HPDE6-E6E7 (cell line): ENCODE data around the gene METTL6.
"Not testable (repeated sequence)": the region's sequence is repeated elsewhere in the genome, so short reads cannot be mapped to it uniquely, and the experiment has no call there.

ENCODE experiments used
- DNase-seq: peaks from one replicate; pipeline ENCODE4 v3.0.0; 2011; ENCODE audit warnings: missing footprints; ENCODE audit errors: extremely low spot score

The METTL6 gene

GRCh38 chr3:15403495-15403894 lies 23.8 kb downstream of the METTL6 start:
- DNase-seq = no peak

GRCh38 chr3:15401936-15402335 lies 25.4 kb downstream of the METTL6 start:
- no peak for DNase-seq

- DNase-seq = no peak
These were observed 27.4 kb downstream of the METTL6 start for GRCh38 chr3:15399970-15400369.

- not testable (repeated sequence) for DNase-seq
These were observed 28.6 kb downstream of the METTL6 start for GRCh38 chr3:15398731-15399133.

- DNase-seq = not testable (repeated sequence)
These were observed 34.1 kb downstream of the METTL6 start for GRCh38 chr3:15393252-15393651.

GRCh38 chr3:15391007-15391406 lies 36.3 kb downstream of the METTL6 start:
- no peak for DNase-seq

- DNase-seq = no peak
These were observed 36.9 kb downstream of the METTL6 start for GRCh38 chr3:15390460-15390859.

GRCh38 chr3:15388335-15388734 lies 39.0 kb downstream of the METTL6 start:
- DNase-seq = not testable (repeated sequence)

- DNase-seq = no peak
These were observed 39.6 kb downstream of the METTL6 start for GRCh38 chr3:15387735-15388134.

- no peak for DNase-seq
These were observed 40.2 kb downstream of the METTL6 start for GRCh38 chr3:15387171-15387581.

- DNase-seq = not testable (repeated sequence)
These were observed 40.7 kb downstream of the METTL6 start for GRCh38 chr3:15386654-15386955.

- no peak for DNase-seq
These were observed 41.3 kb downstream of the METTL6 start for GRCh38 chr3:15385901-15386653.

GRCh38 chr3:15385238-15385695 lies 42.1 kb downstream of the METTL6 start:
- DNase-seq = not testable (repeated sequence)

GRCh38 chr3:15384510-15385237 lies 42.7 kb downstream of the METTL6 start:
- no peak for DNase-seq

GRCh38 chr3:15382405-15382923 lies 44.9 kb downstream of the METTL6 start:
- no peak for DNase-seq

GRCh38 chr3:15380980-15381890 lies 46.1 kb downstream of the METTL6 start:
- DNase-seq = no peak

GRCh38 chr3:15377961-15378791 lies 49.2 kb downstream of the METTL6 start:
- peak; percentile 3 for DNase-seq

GRCh38 chr3:15375461-15376000 lies 51.8 kb downstream of the METTL6 start:
- no peak for DNase-seq

GRCh38 chr3:15372918-15373317 lies 54.4 kb downstream of the METTL6 start:
- DNase-seq = no peak

- DNase-seq = no peak
These were observed 58.7 kb downstream of the METTL6 start for GRCh38 chr3:15368561-15369135.
